Inflammatory macrophage treated with lipopolysaccharide for 1 hour (primary cell): ENCODE data around the gene OR5K4.
"Not testable (repeated sequence)": the region's sequence is repeated elsewhere in the genome, so short reads cannot be mapped to it uniquely, and the experiment has no call there.

Experiments used
- DNase-seq, 2 donors: peaks; one replicate each; pipeline ENCODE4 v3.0.0-alpha.2; 2020 to 2022

OR5K4 gene

DNA sequence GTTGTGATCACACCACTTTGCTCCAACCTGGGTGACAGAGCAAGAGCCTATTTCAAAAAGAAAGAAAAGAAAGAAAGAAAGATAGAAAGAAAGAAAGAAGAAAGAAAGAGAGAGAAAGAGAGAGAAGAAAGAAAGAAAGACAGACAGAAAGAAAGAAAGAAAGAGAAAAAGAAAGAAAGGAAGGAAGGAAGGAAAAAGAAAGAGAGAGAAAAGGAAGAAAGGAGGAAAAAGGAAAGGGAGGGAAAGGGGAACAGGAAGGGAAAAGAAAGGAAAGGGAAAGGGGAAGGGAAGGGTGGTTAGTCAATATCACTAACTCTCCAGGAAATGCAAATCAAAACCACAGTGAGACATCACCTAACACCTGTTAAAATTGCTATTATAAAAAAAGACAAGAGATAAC lies 18.2 kb downstream of the OR5K4 start:
- DNase-seq = no peak

DNA sequence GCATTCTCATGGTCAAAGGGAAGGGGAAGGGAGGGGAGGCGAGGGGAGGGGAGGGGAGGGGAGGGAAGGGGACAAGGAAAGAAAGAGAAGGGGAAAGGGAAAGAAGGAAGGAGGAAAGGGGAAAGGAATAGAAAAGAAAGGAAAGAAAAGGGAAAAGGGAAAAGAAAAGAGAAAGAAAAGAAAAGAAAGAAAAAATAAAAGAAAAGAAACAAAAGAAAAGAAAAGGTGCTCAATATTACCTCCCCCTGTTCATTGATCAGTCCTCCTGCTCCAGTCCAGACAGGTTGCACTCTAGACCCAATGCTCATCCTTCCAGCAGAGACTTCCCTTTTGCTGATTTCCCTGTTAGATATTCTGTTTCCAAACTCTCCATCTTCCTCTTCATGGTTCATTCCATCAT lies 18.8 kb downstream of the OR5K4 start:
- no peak for DNase-seq

DNA sequence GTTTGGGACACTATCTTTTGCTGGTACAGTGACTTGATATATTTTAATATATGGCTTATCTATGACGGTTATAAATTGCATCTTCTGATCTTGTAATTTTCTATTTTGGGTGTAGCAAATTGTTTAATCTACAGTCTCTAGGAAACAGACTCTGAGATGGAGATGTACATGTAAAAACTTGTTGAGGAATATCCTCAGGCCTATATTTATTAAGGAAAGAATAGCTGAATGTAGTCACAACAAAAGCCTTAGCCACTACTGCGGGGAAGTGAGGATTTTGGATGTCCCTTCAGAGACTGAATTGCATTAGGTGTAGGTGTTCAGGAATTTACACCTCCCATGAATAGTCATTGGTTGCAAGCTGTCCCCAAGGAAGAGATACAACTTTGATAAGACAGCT lies 23.0 kb downstream of the OR5K4 start:
- DNase-seq = no peak

DNA sequence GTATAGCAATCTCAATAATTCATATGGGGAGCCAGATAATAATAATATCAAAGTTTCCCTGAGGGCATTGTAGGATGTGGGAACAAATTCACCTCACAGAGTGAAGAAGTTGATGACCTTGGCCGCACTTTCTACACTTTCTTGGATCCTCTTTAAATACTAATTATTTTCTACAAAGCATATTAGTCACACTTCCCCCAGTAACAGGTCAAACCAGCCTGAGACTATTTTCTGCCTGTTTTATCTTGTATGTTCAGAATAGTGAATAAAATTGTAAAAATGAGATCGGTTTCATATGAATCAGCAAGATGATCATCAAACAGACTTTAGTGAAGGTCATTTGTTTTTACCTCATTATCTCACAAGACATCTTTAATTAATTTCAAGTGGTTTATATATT lies 34.5 kb downstream of the OR5K4 start:
- no peak for DNase-seq

DNA sequence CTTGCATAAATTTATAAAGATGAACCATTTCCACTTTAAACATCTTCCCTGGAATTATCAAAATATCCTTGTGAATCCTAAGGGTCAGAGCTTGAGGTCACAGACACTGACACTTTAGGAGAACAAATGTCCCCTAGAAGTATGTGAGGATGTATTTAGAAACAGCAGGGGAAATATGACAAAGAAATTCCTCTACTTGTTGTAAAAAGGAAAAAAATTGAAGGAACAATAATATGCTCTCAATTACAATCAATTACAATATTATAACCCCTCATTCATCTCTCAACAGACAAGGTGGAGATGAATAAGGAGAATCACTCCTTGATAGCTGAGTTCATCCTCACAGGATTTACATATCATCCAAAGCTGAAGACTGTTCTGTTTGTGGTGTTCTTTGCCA lies 36.7 kb downstream of the OR5K4 start, which contains the start of gene OR5K3:
Gene OR5K3, plus strand, starts transcription at position 301 of the 400 bp plus-strand sequence. Its CDS starts 0 bp downstream, at position 301.
- DNase-seq = no peak

DNA sequence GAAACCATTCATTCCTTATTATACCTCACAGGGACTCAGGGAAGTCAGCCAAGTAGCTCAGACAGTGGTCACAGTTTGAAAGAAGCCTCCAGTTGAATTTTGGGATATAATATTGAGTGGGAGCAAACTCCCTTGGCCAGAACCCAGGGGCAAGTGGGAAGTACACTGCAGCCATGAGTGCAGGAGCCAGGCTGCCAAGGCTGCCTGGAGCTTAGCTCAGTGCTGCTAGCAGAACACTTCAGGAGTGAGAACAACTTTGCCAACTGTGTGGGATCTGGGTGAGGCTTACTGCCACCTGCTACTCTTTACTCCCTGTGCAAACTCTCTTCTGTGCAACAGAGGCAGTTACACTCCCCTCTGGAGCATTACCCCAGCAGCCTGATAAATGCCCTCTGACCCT lies 41.4 kb downstream of the OR5K4 start:
- no peak for DNase-seq

DNA sequence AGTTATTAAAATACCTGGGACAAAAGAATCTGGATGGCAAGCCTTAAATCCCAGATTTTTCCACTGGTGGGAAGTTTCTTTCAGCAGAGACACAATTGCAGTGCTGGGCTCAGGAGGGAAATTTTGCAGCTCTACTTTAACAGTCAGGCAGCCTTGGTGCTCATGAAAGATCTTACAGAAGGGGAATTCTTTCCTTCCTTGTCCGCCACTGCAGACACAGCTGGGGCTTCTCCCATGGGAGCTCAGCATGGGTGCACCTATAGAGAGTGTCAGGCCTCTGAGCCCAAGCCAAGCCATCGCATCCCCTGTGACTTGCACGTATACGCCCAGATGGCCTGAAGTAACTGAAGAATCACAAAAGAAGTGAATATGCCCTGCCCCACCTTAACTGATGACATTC lies 42.8 kb downstream of the OR5K4 start:
- not testable (repeated sequence) for DNase-seq

DNA sequence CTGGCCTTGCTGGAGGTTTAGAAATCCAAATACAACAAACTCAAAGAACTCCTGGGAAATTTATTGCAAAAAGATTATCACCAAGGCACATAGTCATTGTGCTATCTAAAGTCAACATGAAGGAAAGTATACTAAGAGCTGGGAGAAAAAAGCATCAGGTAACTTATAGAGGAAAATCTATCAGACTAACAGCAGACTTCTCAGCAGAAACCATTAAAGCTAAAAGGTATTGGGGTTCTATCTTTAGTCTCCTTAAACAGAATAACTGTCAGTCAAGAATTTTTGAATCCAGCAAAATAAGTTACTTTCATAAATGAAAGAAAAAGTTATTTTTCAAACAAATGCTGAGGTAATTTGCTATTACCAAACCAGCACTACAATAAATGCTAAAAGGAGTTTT lies 44.9 kb downstream of the OR5K4 start:
- DNase-seq = no peak

DNA sequence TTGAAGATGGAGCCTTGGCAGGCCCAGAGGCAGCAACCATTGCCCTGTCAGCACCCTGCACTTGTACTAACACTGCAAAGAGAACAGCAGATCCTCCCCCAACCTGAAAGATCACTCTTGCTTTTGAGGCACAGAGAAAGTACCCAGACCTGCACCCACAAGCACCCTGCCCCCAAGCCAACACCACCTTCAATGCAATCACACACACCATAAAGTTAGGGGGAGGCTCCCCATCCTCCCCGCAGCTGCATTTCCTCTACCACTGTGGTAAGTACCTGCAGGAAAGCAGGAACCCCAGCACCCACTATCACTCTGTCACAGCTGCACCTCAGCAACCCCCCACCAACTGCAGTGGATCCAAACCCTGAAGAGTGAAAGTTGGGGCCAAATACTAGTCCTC lies 48.9 kb downstream of the OR5K4 start:
- no peak for DNase-seq

DNA sequence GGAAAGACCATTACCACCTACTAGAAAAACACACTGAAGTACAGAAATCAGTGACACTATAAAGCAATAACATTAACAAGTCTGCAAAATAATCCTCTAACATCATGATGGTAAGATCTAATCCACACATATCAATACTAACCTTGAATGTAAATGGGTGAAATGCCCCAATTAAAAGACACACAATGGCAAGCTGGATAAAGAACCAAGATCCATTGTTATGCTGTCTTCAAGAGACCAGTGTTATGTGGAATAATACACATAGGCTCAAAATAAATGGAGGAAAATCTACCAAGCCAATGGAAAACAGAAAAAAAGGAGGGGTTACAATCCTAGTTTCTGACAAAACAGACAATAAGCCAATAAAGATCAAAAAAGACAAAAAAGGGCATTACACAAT lies 50.4 kb downstream of the OR5K4 start:
- DNase-seq = no peak
